Lower leg skin (tissue), 4 donors: ENCODE measurements around the gene P2RX4. TPM values are rescaled to one million over a fixed set of nuclear protein-coding genes. Genes with fewer than 3 reads are reported as not detected.

Source experiments
- DNase-seq, 2 donors: peaks; one replicate each; pipeline ENCODE4 v3.0.0-alpha.2; 2019; ENCODE audit warnings: low spot score in 2 of 2
- H3K4me3 ChIP-seq: fragments of 200-600 bp; sonication (generic); 2 replicates; pipeline ENCODE4 v1.5.1; 2017; ENCODE audit warnings: mild to moderate bottlenecking, low read depth; ENCODE audit not compliant: poor library complexity, severe bottlenecking
- CTCF ChIP-seq, 3 donors: fragments of 450-650 bp; IDR thresholded peaks; one replicate each; pipeline ENCODE4 v1.5.1; 2016; ENCODE audit warnings: antibody characterized with exemption in 3 of 3, mild to moderate bottlenecking in 3 of 3, moderate library complexity in 2 of 3
- POLR2A ChIP-seq, 2 donors: fragments of 450-650 bp; IDR thresholded peaks; one replicate each; pipeline ENCODE4 v1.6.1; 2016 to 2017; ENCODE audit warnings: antibody characterized with exemption in 2 of 2, mild to moderate bottlenecking in 1 of 2, moderate library complexity in 1 of 2
- WGBS, 2 donors: methylation state at CpG; one replicate each; pipeline ENCODE4 v1.1.5; 2018; 5-methylcytosine and 5-hydroxymethylcytosine counted together
- intact Hi-C: fragments of 100-400 bp; cut with DNase I; formaldehyde crosslinking; loops from one replicate; pipeline ENCODE4 v1.15.0; 2023; ENCODE audit warnings: low total_unique reads
- total RNA-seq, 4 donors: library from RNA; depleted of rRNA; stranded (reverse); fragments of >200 nt; gene quantifications; one replicate each; pipeline ENCODE4 v1.1.0, GENCODE V29; 2016

P2RX4 gene
- total RNA-seq, 4 donors from 2014 or later = 19.4 to 38.0 (median 24.2) TPM

- H3K4me3 ChIP-seq = no peak overlapping the region
- intact Hi-C loops = no loop called here
- WGBS, 2 donors = 92 to 94% methylated on average over 7 of the region's 7 CpGs
- no peak for DNase-seq
- TF ChIP-seq CTCF (IDR thresholded peaks at IDR 0.05) (no peak), POLR2A (IDR thresholded peaks at IDR 0.05) (no peak)
Observed at GRCh38 chr12:121184984-121185889, 24.7 kb upstream of the P2RX4 start.

- TF ChIP-seq CTCF (IDR thresholded peaks at IDR 0.05) = no peak
- TF ChIP-seq POLR2A (IDR thresholded peaks at IDR 0.05) = no peak
Observed at GRCh38 chr12:121186826-121187225, 23.1 kb upstream of the P2RX4 start.

GRCh38 chr12:121187501-121187900 lies 22.4 kb upstream of the P2RX4 start:
- 86 to 87% methylated on average over 7 of the region's 7 CpGs for WGBS, 2 donors
- intact Hi-C loops = no loop called here
- H3K4me3 ChIP-seq = no peak overlapping the region
- no peak for TF ChIP-seq CTCF (IDR thresholded peaks at IDR 0.05)
- no peak for DNase-seq

More at GRCh38 chr12:121186826-121187225, 23.1 kb upstream of the P2RX4 start:
- DNase-seq = no peak
- intact Hi-C loops = no loop called here
- no peak overlapping the region for H3K4me3 ChIP-seq
- WGBS, 2 donors = 89 to 94% methylated on average over 2 of the region's 2 CpGs

GRCh38 chr12:121188227-121188626 lies 21.7 kb upstream of the P2RX4 start:
- DNase-seq = no peak
- intact Hi-C loops = no loop called here
- no peak overlapping the region for H3K4me3 ChIP-seq
- no peak for TF ChIP-seq POLR2A (IDR thresholded peaks at IDR 0.05)
- TF ChIP-seq CTCF (IDR thresholded peaks at IDR 0.05) = no peak
- WGBS, 2 donors = 96 to 99% methylated on average over 2 of the region's 2 CpGs

GRCh38 chr12:121189131-121189530 lies 20.8 kb upstream of the P2RX4 start:
- DNase-seq = no peak
- TF ChIP-seq CTCF (IDR thresholded peaks at IDR 0.05) (no peak), POLR2A (IDR thresholded peaks at IDR 0.05) (no peak)
- H3K4me3 ChIP-seq = no peak overlapping the region
- intact Hi-C loops = no loop called here
- 85 to 95% methylated on average over 9 of the region's 9 CpGs for WGBS, 2 donors
